Suprapubic skin (tissue), 3 donors: ENCODE measurements around the gene ECT2.

Source experiments
- EP300 ChIP-seq: sonication (generic); formaldehyde crosslinking; IDR thresholded peaks from one replicate; pipeline ENCODE4 v1.6.1; 2017; ENCODE audit warnings: antibody characterized with exemption
- POLR2A ChIP-seq, 2 donors: fragments of 450-650 bp; IDR thresholded peaks; one replicate each; pipeline ENCODE4 v1.6.1; 2017; ENCODE audit warnings: antibody characterized with exemption in 2 of 2, mild to moderate bottlenecking in 2 of 2, moderate library complexity in 2 of 2
- TF ChIP-seq, protein P1 (sequence below), 2 donors: fragments of 200-600 bp in 1 of 2; fragments of 450-650 bp in 1 of 2; sonication (generic) in 1 of 2; IDR thresholded peaks; one replicate each; pipeline ENCODE4 v1.5.1; 2016 to 2019; ENCODE audit warnings: antibody characterized with exemption in 2 of 2, mild to moderate bottlenecking in 1 of 2, moderate library complexity in 1 of 2

GRCh38 chr3:172811099-172811498 is 60.6 kb downstream of the ECT2 start:
- no peak for TF ChIP-seq POLR2A (IDR thresholded peaks at IDR 0.05)
- TF ChIP-seq, protein P1, sequence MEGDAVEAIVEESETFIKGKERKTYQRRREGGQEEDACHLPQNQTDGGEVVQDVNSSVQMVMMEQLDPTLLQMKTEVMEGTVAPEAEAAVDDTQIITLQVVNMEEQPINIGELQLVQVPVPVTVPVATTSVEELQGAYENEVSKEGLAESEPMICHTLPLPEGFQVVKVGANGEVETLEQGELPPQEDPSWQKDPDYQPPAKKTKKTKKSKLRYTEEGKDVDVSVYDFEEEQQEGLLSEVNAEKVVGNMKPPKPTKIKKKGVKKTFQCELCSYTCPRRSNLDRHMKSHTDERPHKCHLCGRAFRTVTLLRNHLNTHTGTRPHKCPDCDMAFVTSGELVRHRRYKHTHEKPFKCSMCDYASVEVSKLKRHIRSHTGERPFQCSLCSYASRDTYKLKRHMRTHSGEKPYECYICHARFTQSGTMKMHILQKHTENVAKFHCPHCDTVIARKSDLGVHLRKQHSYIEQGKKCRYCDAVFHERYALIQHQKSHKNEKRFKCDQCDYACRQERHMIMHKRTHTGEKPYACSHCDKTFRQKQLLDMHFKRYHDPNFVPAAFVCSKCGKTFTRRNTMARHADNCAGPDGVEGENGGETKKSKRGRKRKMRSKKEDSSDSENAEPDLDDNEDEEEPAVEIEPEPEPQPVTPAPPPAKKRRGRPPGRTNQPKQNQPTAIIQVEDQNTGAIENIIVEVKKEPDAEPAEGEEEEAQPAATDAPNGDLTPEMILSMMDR (IDR thresholded peaks at IDR 0.05): no peak
- no peak for TF ChIP-seq EP300
